Measurements from ENCODE around the gene MACROD1.

- TF ChIP-seq CTCF (IDR thresholded peaks at IDR 0.05) (no peak), POLR2A (IDR thresholded peaks at IDR 0.05) (no peak), EP300 (IDR thresholded peaks at IDR 0.05) (no peak)
Measured at GRCh38 chr11:64183890-64184289, 18.0 kb upstream of the MACROD1 start.
